ENCODE data around the gene DTHD1.

DNA sequence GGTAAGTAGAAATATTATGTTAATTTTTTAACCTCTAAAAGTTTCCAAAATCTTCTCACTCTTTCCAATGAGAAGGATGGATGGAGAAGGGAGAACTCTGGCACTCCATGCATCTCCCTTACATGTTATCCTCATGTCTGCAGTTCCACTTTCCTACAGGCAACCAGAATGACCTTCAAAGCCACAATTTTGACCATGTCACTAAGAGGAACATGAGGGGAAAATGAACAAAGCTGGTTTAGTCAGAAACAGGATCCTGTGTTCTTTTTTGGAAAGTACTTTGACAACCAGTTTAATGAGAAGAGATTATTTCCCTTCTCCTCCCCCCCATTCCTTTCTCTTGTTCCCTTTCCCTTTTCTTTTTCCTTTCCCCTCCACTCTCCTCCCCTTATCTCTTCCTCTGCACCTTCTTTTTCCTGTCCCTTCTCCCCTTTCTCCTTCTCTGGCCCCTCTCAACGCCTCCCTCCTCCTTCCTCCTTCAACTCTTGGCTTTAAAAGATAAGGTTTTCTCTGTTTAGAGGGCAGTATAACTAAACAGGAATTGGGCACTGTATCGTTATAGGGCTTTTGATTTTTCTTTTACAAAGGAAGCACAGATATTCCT lies 42.5 kb downstream of the DTHD1 start:
- TF ChIP-seq, protein P1, sequence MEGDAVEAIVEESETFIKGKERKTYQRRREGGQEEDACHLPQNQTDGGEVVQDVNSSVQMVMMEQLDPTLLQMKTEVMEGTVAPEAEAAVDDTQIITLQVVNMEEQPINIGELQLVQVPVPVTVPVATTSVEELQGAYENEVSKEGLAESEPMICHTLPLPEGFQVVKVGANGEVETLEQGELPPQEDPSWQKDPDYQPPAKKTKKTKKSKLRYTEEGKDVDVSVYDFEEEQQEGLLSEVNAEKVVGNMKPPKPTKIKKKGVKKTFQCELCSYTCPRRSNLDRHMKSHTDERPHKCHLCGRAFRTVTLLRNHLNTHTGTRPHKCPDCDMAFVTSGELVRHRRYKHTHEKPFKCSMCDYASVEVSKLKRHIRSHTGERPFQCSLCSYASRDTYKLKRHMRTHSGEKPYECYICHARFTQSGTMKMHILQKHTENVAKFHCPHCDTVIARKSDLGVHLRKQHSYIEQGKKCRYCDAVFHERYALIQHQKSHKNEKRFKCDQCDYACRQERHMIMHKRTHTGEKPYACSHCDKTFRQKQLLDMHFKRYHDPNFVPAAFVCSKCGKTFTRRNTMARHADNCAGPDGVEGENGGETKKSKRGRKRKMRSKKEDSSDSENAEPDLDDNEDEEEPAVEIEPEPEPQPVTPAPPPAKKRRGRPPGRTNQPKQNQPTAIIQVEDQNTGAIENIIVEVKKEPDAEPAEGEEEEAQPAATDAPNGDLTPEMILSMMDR (IDR thresholded peaks at IDR 0.05) = no peak
- TF ChIP-seq POLR2A (IDR thresholded peaks at IDR 0.05) = no peak
